ENCODE measurements around the gene SLC22A23.

- TF ChIP-seq CTCF (IDR thresholded peaks at IDR 0.05) = no peak
- TF ChIP-seq POLR2A (IDR thresholded peaks at IDR 0.05) = no peak
Observed at GRCh38 chr6:3233904-3234303, 222.9 kb downstream of the SLC22A23 start.
